Skeletal muscle tissue (tissue), 4 donors: Measurements from ENCODE around the gene CEP57L1. TPM values are rescaled to one million over a fixed set of nuclear protein-coding genes. Genes with fewer than 3 reads are reported as not detected.
"Not testable (repeated sequence)": the region's sequence is repeated elsewhere in the genome, so short reads cannot be mapped to it uniquely, and the experiment has no call there.

Experiments
- H3K27ac ChIP-seq: one replicate; pipeline ENCODE4 v1.7.0; 2013; ENCODE audit warnings: mild to moderate bottlenecking, low read depth, low read length, inconsistent platforms
- H3K27me3 ChIP-seq, 3 donors: one replicate each; pipeline ENCODE4 v1.7.0; 2013; ENCODE audit warnings: low read length in 3 of 3; ENCODE audit not compliant: control insufficient read depth in 3 of 3, insufficient read depth in 3 of 3
- H3K36me3 ChIP-seq, 3 donors: one replicate each; pipeline ENCODE4 v1.7.0; 2013; ENCODE audit warnings: low read length in 3 of 3; ENCODE audit not compliant: control insufficient read depth in 3 of 3, insufficient read depth in 3 of 3
- H3K4me1 ChIP-seq, 3 donors: one replicate each; pipeline ENCODE4 v1.7.0; 2013; ENCODE audit warnings: low read length in 3 of 3, mild to moderate bottlenecking in 3 of 3; ENCODE audit not compliant: control insufficient read depth in 3 of 3, insufficient read depth in 3 of 3
- H3K4me3 ChIP-seq, 3 donors: one replicate each; pipeline ENCODE4 v1.7.0; 2013; ENCODE audit warnings: low read length in 3 of 3
- H3K9ac ChIP-seq, 3 donors: one replicate each; pipeline ENCODE4 v1.7.0; 2013; ENCODE audit warnings: low read length in 3 of 3, mild to moderate bottlenecking in 3 of 3, moderate library complexity in 2 of 3, low read depth in 1 of 3
- H3K9me3 ChIP-seq, 3 donors: one replicate each; pipeline ENCODE4 v1.7.0; 2013; ENCODE audit warnings: low read length in 3 of 3; ENCODE audit not compliant: control insufficient read depth in 3 of 3
- total RNA-seq: library from RNA; depleted of rRNA; stranded (reverse); fragments of >200 nt; gene quantifications from one replicate; pipeline ENCODE4 v1.2.3, GENCODE V29; 2014
- donor health status: Osteomylitis.

The CEP57L1 gene
- total RNA-seq, 1 donor from 2014 or later, result 20.4 TPM

DNA sequence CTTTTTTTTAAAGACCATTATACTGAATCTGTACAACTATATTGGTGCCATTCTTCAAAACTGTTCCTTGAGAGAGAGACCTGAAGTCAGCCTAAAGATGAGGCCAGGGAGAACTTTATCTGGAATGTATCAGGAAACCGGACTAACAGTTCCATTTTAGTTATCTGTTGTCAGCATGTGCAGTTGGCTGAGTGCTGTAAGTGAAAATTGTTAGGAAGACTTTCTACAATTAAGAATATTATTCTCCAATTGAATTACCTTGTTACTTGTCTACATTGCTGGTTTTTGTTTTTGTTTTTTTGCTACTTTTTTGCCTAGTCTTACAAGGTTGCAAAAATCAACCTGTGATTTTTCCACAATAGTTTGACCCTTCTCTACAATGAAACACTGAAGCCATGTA lies 7.5 kb downstream of the CEP57L1 start:
- H3K4me3 ChIP-seq, result no peak overlapping the region
- H3K36me3 ChIP-seq, result peaks cover 0 to 2% (median 0%) of the 10 kb centered on the region in 3 donors
- no peaks in the 10 kb centered on the region for H3K27me3 ChIP-seq
- no peaks in the 10 kb centered on the region for H3K9me3 ChIP-seq
- H3K4me1 ChIP-seq, result no peaks in the 10 kb centered on the region
- H3K9ac ChIP-seq, result no peak overlapping the region
- H3K27ac ChIP-seq, result no peak overlapping the region

DNA sequence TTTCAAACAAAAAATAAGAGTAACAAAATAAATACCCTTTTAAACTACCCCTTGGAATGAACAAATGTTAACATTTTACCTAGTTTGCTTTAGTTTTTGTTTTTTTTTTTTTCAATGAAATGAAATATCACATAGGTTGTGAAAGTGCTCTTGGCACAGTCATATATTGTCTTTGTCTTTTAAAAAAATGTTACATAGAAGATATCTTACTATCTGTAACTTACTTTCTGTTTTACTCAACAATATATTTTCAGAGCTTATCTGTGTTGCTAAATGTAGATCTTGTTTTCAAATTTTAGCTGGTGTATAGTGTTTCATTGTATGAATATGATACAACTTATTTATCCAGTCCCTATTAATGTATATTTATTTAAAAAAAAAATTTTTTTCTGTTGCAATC lies 8.6 kb downstream of the CEP57L1 start:
- Histone ChIP-seq H3K36me3 (peaks cover 0 to 2% (median 0%) of the 10 kb centered on the region in 3 donors), H3K4me1 (no peaks in the 10 kb centered on the region), H3K9me3 (no peaks in the 10 kb centered on the region), H3K27ac (no peak overlapping the region), H3K9ac (no peak overlapping the region), H3K4me3 (no peak overlapping the region), H3K27me3 (no peaks in the 10 kb centered on the region)

DNA sequence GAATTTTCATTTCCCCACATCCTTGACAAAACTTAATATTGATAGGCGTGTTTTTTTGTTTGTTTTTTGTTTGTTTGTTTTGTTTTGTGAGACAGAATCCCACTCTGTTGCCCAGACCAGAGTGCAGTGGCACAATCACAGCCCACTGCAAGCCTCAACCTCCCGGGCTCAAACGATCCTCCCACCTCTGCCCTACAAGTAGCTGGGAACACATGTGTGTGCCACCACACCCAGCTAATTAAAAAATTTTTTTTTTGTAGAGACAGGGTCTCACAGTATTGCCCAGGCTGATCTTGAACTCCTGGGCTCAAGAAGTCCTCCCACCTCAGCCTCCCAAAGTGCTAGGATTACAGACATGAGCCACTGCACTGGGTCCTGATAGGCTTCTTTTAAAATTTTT lies 9.2 kb downstream of the CEP57L1 start:
- Histone ChIP-seq H3K4me1 (no peaks in the 10 kb centered on the region), H3K27ac (no peak overlapping the region), H3K9ac (no peak overlapping the region), H3K9me3 (no peaks in the 10 kb centered on the region), H3K27me3 (no peaks in the 10 kb centered on the region), H3K36me3 (peaks cover 0 to 2% (median 0%) of the 10 kb centered on the region in 3 donors), H3K4me3 (no peak overlapping the region)

DNA sequence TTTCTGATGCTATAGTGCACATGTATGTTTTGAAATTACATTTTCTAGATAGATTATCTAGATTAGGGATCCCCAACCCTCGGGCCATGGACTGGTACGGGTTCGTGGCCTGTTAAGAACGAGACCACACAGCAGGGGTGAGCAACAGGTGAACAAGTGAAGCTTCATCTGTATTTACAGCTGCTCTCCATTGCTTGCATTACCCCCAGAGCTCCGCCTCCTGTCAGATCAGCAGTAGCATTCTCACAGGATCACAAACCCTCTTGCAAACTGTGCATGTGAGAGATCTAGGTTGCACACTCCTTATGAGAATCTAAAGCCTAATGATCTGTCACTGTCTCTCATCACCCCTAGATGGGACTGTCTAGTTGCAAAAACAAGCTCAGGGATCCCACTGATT lies 10.4 kb downstream of the CEP57L1 start:
- Histone ChIP-seq H3K27ac (no peak overlapping the region), H3K9ac (no peak overlapping the region), H3K36me3 (peaks cover 0 to 2% (median 0%) of the 10 kb centered on the region in 3 donors), H3K4me3 (no peak overlapping the region), H3K27me3 (no peaks in the 10 kb centered on the region), H3K4me1 (no peaks in the 10 kb centered on the region), H3K9me3 (no peaks in the 10 kb centered on the region)

DNA sequence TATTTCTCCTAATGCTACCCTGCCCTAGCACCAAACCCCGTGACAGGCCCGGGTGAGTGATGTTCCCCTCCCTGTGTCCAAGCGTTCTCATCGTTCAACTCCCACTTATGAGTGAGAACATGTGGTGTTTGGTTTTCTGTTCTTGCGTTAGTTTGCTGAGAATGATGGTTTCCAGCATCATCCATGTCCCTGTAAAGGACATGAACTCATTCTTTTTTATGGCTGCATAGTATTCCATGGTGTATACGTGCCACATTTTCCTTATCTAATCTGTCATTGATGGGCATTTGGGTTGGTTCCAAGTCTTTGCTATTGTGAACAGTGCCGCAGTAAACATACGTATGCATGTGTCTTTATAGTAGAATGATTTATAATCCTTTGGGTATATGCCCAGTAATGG lies 14.4 kb downstream of the CEP57L1 start:
- not testable (repeated sequence) for H3K36me3 ChIP-seq, H3K4me3 ChIP-seq, H3K4me1 ChIP-seq, H3K27me3 ChIP-seq, H3K27ac ChIP-seq, H3K9ac ChIP-seq, H3K9me3 ChIP-seq

DNA sequence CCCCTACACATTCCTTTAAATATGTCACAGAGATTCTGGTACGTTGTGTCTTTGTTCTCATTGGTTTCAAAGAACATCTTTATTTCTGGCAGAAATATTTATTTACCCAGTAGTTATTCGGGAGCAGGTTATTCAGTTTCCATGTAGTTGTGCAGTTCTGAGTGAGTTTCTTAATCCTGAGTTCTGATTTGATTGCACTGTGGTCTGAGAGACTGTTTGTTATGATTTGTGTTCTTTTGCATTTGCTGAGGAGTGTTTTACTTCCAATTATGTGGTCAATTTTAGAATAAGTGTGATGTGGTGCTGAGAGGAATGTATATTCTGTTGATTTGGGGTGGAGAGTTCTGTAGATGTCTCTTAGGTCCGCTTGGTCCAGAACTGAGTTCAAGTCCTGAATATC lies 17.4 kb downstream of the CEP57L1 start:
- H3K27ac ChIP-seq, H3K9ac ChIP-seq, H3K4me1 ChIP-seq, H3K4me3 ChIP-seq, H3K27me3 ChIP-seq, H3K9me3 ChIP-seq, H3K36me3 ChIP-seq: not testable (repeated sequence)

DNA sequence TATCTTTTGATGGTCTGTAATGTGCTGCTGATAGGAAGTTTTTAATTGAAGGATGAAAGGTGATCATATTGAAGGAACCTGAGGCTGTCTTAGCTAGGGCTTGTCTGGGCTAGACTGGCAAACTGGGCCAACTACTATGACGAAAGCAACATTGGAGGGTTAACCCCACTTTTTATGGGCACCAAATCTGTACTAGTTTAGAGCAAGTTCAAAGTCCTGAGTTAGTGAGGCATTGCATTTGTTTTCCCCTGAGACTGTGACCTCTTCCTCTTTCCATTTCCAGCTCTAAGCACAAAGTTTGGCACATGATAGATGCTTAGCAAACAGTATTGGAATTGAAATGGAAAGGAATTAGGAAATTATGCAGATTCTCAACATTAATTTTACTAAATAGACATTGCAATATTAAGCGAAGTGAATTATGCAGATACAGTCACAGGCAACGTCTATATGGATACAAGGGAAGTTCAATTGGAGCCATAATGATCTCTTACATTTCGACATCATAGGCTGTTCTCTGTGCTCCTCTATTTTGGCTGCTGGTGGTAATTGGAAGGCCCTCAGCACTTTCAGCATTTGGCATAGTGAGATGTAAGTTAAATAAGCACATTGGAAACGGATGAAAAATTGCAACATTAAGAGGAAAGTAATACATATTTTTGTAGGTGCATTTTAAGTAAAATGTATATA lies 22.2 kb downstream of the CEP57L1 start:
- H3K27me3 ChIP-seq, result no peaks in the 10 kb centered on the region
- H3K27ac ChIP-seq, result no peak overlapping the region
- H3K9me3 ChIP-seq, result no peaks in the 10 kb centered on the region
- H3K4me1 ChIP-seq, result peaks cover 7 to 16% (median 13%) of the 10 kb centered on the region in 3 donors
- no peak overlapping the region for H3K9ac ChIP-seq
- no peaks in the 10 kb centered on the region for H3K36me3 ChIP-seq
- H3K4me3 ChIP-seq, result no peak overlapping the region

DNA sequence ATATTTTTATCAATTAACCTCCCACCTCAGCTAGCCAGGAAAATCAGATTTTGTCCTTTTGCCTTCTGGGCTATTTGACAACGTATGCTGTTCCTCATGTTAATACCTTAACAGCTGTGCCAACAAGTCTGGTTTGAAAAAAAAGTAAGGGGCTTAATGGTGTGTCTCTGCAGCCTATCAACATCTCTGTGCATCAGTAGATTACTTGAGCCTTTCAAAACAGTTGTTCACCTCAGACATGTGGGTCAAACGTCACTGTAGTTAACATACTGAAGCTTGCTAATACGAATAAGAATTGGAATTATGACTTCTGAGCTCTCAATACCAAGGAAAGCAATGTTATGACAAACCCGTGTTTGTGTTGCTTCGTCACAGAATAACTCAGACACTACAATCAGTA lies 23.0 kb downstream of the CEP57L1 start:
- Histone ChIP-seq H3K4me1 (peaks cover 7 to 16% (median 13%) of the 10 kb centered on the region in 3 donors), H3K9ac (no peak overlapping the region), H3K36me3 (no peaks in the 10 kb centered on the region), H3K9me3 (no peaks in the 10 kb centered on the region), H3K27me3 (no peaks in the 10 kb centered on the region), H3K27ac (no peak overlapping the region), H3K4me3 (no peak overlapping the region)

DNA sequence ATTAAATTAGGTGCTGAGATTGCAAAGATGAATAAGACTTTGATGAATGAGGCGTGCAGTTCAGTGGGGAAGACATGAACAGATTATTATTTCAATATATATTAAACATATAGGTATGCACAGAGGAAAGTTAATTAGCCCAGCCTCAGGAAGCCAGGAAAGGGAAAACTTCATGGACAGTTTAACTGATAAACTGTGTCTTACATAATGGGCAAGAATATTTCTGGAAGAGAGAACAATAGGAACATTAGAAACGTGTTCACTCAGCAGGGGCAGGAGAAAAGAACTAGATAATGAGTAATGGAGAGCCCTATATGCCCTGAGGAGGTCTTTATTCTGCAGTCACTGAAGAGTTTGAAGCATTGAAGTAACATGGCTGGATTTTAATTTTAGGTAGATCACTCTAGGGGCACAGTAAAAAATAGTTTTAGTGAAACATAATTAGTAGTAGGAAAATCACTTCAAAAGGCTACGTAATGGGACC lies 23.6 kb downstream of the CEP57L1 start:
- no peak overlapping the region for H3K27ac ChIP-seq
- no peak overlapping the region for H3K4me3 ChIP-seq
- no peak overlapping the region for H3K9ac ChIP-seq
- no peaks in the 10 kb centered on the region for H3K27me3 ChIP-seq
- H3K9me3 ChIP-seq, result no peaks in the 10 kb centered on the region
- H3K36me3 ChIP-seq, result no peaks in the 10 kb centered on the region
- peaks cover 7 to 16% (median 13%) of the 10 kb centered on the region in 3 donors for H3K4me1 ChIP-seq

DNA sequence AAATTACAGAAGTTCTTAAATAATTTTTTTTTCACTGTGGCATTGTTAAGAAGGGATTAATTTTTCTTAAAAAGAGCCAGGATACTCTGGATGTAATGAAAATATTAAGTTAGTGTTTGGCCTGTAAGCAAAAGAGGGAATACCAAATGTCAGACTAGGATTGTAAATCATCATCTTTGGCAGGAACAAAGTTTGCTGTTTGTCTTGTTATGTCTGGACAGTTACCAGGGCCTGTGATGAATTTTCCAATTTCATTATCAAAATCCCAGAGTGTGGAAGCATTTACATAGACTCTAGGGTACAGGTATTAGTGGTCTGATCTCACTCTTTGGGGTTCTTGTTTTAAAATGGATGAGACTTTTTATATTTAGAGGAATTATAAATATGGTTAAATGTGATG lies 26.1 kb downstream of the CEP57L1 start:
- Histone ChIP-seq H3K4me3 (no peak overlapping the region), H3K9ac (peak overlapping the region in 2 of 3 donors; percentile 3 to 27), H3K4me1 (peaks cover 7 to 16% (median 13%) of the 10 kb centered on the region in 3 donors), H3K36me3 (no peaks in the 10 kb centered on the region), H3K27me3 (no peaks in the 10 kb centered on the region), H3K27ac (no peak overlapping the region), H3K9me3 (no peaks in the 10 kb centered on the region)
